Measurements from ENCODE around the gene RBM20. TPM values are rescaled to one million over a fixed set of nuclear protein-coding genes. Genes with fewer than 3 reads are reported as not detected.

Gene RBM20
- total and polyA plus RNA-seq, 10 of the 15 experiments (the other 5 are each of a cell fraction or from before 2014, with no cell fraction given) = 0.04 to 0.26 (median 0.15) TPM

DNA sequence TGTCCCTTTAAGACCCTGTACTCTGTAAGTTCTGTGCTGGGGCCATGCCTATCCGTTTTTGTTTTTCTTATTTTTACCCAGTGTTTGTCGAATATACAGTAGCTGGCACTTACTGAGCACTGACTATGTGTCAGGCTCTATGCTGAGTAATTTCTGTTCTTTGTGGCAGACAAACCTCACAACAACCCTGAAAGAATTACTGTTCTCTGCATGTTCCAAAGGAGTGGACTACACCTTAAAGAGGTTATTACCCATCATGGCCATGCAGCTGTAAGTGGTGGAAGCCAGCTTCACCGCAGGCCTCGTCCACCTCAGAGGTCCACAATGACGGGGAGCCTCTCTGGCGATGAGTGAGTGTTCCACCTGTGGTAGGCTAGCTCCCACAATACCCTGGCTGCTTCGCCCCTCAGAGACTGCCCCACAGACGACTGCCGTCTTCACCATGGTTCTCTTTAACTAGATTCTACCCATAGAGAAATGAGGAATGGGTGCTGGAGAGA, 30.1 kb upstream of the RBM20 start (continued):
- TF ChIP-seq, protein P1, sequence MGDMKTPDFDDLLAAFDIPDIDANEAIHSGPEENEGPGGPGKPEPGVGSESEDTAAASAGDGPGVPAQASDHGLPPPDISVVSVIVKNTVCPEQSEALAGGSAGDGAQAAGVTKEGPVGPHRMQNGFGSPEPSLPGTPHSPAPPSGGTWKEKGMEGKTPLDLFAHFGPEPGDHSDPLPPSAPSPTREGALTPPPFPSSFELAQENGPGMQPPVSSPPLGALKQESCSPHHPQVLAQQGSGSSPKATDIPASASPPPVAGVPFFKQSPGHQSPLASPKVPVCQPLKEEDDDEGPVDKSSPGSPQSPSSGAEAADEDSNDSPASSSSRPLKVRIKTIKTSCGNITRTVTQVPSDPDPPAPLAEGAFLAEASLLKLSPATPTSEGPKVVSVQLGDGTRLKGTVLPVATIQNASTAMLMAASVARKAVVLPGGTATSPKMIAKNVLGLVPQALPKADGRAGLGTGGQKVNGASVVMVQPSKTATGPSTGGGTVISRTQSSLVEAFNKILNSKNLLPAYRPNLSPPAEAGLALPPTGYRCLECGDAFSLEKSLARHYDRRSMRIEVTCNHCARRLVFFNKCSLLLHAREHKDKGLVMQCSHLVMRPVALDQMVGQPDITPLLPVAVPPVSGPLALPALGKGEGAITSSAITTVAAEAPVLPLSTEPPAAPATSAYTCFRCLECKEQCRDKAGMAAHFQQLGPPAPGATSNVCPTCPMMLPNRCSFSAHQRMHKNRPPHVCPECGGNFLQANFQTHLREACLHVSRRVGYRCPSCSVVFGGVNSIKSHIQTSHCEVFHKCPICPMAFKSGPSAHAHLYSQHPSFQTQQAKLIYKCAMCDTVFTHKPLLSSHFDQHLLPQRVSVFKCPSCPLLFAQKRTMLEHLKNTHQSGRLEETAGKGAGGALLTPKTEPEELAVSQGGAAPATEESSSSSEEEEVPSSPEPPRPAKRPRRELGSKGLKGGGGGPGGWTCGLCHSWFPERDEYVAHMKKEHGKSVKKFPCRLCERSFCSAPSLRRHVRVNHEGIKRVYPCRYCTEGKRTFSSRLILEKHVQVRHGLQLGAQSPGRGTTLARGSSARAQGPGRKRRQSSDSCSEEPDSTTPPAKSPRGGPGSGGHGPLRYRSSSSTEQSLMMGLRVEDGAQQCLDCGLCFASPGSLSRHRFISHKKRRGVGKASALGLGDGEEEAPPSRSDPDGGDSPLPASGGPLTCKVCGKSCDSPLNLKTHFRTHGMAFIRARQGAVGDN (IDR thresholded peaks at IDR 0.05) = peak; percentile 16; the same call in 1 of the 2 replicates
- TF ChIP-seq CEBPB (IDR thresholded peaks at IDR 0.05; ENCODE audit: borderline replicate concordance in 1 of 2, low read depth in 2 of 2, low read length in 2 of 2) (no peak), ESRRA (IDR thresholded peaks at IDR 0.05; ENCODE audit: low read length) (no peak), NFIC (IDR thresholded peaks at IDR 0.05; ENCODE audit: low read depth, low read length) (peak; percentile 38; the same call in 1 of the 2 replicates), RUNX3 (IDR thresholded peaks at IDR 0.05; ENCODE audit: low read length) (peak; percentile 90), IKZF2 (IDR thresholded peaks at IDR 0.05) (peak in 1 of 2 experiments; percentile 26; a peak in 1 of 4 replicates), TCF3 (IDR thresholded peaks at IDR 0.05; ENCODE audit: borderline replicate concordance, insufficient read depth, low read depth, low read length) (0 out of 2 replicates have a peak, but pooled peaks have one; percentile 18), PAX5 (IDR thresholded peaks at IDR 0.05; ENCODE audit: borderline replicate concordance, low read depth, low read length) (0 out of 2 replicates have a peak, but pooled peaks have one; percentile 6), FOXK2 (IDR thresholded peaks at IDR 0.05) (no peak), JUNB (IDR thresholded peaks at IDR 0.05) (peak; percentile 66), MEF2B (IDR thresholded peaks at IDR 0.05; ENCODE audit: partially characterized antibody, poor library complexity, severe bottlenecking) (no peak), EP300 (IDR thresholded peaks at IDR 0.05; ENCODE audit: borderline replicate concordance in 1 of 2, control insufficient read depth in 1 of 2, low read depth in 2 of 2, low read length in 2 of 2) (peak; percentile 28 to 56; a peak in 2 of 4 replicates), FOXM1 (IDR thresholded peaks at IDR 0.05; ENCODE audit: low read depth, low read length) (peak; percentile 49; the same call in 1 of the 2 replicates)
- TF ChIP-seq, protein P2, sequence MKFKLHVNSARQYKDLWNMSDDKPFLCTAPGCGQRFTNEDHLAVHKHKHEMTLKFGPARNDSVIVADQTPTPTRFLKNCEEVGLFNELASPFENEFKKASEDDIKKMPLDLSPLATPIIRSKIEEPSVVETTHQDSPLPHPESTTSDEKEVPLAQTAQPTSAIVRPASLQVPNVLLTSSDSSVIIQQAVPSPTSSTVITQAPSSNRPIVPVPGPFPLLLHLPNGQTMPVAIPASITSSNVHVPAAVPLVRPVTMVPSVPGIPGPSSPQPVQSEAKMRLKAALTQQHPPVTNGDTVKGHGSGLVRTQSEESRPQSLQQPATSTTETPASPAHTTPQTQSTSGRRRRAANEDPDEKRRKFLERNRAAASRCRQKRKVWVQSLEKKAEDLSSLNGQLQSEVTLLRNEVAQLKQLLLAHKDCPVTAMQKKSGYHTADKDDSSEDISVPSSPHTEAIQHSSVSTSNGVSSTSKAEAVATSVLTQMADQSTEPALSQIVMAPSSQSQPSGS (IDR thresholded peaks at IDR 0.05; ENCODE audit: low read length) = peak; percentile 60
- TF ChIP-seq, protein P3, sequence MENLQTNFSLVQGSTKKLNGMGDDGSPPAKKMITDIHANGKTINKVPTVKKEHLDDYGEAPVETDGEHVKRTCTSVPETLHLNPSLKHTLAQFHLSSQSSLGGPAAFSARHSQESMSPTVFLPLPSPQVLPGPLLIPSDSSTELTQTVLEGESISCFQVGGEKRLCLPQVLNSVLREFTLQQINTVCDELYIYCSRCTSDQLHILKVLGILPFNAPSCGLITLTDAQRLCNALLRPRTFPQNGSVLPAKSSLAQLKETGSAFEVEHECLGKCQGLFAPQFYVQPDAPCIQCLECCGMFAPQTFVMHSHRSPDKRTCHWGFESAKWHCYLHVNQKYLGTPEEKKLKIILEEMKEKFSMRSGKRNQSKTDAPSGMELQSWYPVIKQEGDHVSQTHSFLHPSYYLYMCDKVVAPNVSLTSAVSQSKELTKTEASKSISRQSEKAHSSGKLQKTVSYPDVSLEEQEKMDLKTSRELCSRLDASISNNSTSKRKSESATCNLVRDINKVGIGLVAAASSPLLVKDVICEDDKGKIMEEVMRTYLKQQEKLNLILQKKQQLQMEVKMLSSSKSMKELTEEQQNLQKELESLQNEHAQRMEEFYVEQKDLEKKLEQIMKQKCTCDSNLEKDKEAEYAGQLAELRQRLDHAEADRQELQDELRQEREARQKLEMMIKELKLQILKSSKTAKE (IDR thresholded peaks at IDR 0.05; ENCODE audit: low read depth, poor library complexity, severe bottlenecking) = peak; percentile 44

Measured in GM12878 (cell line).